Suprapubic skin (tissue), 3 donors: Measurements from ENCODE around the gene SLTM.

Experiments
- EP300 ChIP-seq: sonication (generic); formaldehyde crosslinking; IDR thresholded peaks from one replicate; pipeline ENCODE4 v1.6.1; 2017; ENCODE audit warnings: antibody characterized with exemption
- POLR2A ChIP-seq, 2 donors: fragments of 450-650 bp; IDR thresholded peaks; one replicate each; pipeline ENCODE4 v1.6.1; 2017; ENCODE audit warnings: antibody characterized with exemption in 2 of 2, mild to moderate bottlenecking in 2 of 2, moderate library complexity in 2 of 2
- TF ChIP-seq, protein P1 (sequence below), 2 donors: fragments of 200-600 bp in 1 of 2; fragments of 450-650 bp in 1 of 2; sonication (generic) in 1 of 2; IDR thresholded peaks; one replicate each; pipeline ENCODE4 v1.5.1; 2016 to 2019; ENCODE audit warnings: antibody characterized with exemption in 2 of 2, mild to moderate bottlenecking in 1 of 2, moderate library complexity in 1 of 2

DNA sequence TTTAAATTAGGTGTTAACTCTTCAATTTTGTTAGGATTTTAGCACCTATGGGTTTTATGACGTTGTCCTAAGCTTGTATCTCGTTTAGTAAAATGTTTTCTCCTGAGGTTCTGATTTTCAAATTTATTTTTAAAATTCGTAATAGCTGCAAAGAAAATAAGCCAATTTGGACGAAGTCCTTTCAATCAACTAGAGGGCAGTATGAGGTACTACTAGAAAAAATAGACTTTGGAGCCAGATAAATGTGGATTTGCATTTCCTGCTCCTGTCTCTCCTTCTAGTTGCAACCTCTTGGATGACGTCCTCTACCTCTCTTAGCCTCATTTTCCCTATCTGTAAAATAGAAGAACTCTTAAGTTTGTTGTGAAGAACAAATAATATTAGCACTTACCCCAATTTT is 81.1 kb downstream of the SLTM start:
- TF ChIP-seq EP300 (no peak), POLR2A (IDR thresholded peaks at IDR 0.05) (no peak)
- TF ChIP-seq, protein P1, sequence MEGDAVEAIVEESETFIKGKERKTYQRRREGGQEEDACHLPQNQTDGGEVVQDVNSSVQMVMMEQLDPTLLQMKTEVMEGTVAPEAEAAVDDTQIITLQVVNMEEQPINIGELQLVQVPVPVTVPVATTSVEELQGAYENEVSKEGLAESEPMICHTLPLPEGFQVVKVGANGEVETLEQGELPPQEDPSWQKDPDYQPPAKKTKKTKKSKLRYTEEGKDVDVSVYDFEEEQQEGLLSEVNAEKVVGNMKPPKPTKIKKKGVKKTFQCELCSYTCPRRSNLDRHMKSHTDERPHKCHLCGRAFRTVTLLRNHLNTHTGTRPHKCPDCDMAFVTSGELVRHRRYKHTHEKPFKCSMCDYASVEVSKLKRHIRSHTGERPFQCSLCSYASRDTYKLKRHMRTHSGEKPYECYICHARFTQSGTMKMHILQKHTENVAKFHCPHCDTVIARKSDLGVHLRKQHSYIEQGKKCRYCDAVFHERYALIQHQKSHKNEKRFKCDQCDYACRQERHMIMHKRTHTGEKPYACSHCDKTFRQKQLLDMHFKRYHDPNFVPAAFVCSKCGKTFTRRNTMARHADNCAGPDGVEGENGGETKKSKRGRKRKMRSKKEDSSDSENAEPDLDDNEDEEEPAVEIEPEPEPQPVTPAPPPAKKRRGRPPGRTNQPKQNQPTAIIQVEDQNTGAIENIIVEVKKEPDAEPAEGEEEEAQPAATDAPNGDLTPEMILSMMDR (IDR thresholded peaks at IDR 0.05) = no peak
